Nephron (organoid): ENCODE data around the gene DECR2.

Experiments
- H3K27ac Mint-ChIP-seq, 3 experiments: 2 replicates each; pipeline ENCODE4 v1.8.0; 2020; ENCODE audit warnings: mixed read lengths in 3 of 3, mild to moderate bottlenecking in 2 of 3, moderate library complexity in 1 of 3
- H3K27me3 Mint-ChIP-seq: 2 replicates; pipeline ENCODE4 v1.8.0; 2021; ENCODE audit warnings: low read depth, mild to moderate bottlenecking, moderate library complexity, mixed read lengths
- H3K36me3 Mint-ChIP-seq: 2 replicates; pipeline ENCODE4 v1.8.0; 2020; ENCODE audit warnings: low read depth, mixed read lengths
- H3K4me1 Mint-ChIP-seq: 2 replicates; pipeline ENCODE4 v1.8.0; 2020; ENCODE audit warnings: mixed read lengths
- H3K4me3 Mint-ChIP-seq, 3 experiments: 2 replicates each; pipeline ENCODE4 v1.8.0; 2020; ENCODE audit warnings: mild to moderate bottlenecking in 3 of 3, mixed read lengths in 3 of 3, moderate library complexity in 2 of 3
- H3K9me3 Mint-ChIP-seq: 2 replicates; pipeline ENCODE4 v1.8.0; 2020; ENCODE audit warnings: mixed read lengths
- CTCF ChIP-seq, 3 experiments: fragments of 200-600 bp; sonication (generic); IDR thresholded peaks; one replicate each; pipeline ENCODE4 v1.5.0; 2021; ENCODE audit warnings: antibody characterized with exemption in 3 of 3; ENCODE audit not compliant: unreplicated experiment in 3 of 3

Gene DECR2

GRCh38 chr16:354971-355461, 46.7 kb upstream of the DECR2 start:
- peaks cover 7% of the 10 kb centered on the region for H3K4me1 Mint-ChIP-seq
- H3K27me3 Mint-ChIP-seq: no peaks in the 10 kb centered on the region
- H3K9me3 Mint-ChIP-seq: no peaks in the 10 kb centered on the region
- peaks cover 5% of the 10 kb centered on the region for H3K36me3 Mint-ChIP-seq
- TF ChIP-seq CTCF (IDR thresholded peaks at IDR 0.05; ENCODE audit: unreplicated experiment in 3 of 3): no peak
- H3K27ac Mint-ChIP-seq: no peak overlapping the region
- H3K4me3 Mint-ChIP-seq: peak overlapping the region in 1 of 3 experiments; percentile 19

- no peak for TF ChIP-seq CTCF (IDR thresholded peaks at IDR 0.05; ENCODE audit: unreplicated experiment in 3 of 3)
- H3K27ac Mint-ChIP-seq: no peak overlapping the region
- no peaks in the 10 kb centered on the region for H3K36me3 Mint-ChIP-seq
- no peaks in the 10 kb centered on the region for H3K27me3 Mint-ChIP-seq
- H3K9me3 Mint-ChIP-seq: no peaks in the 10 kb centered on the region
- H3K4me1 Mint-ChIP-seq: no peaks in the 10 kb centered on the region
- no peak overlapping the region for H3K4me3 Mint-ChIP-seq
Observed at GRCh38 chr16:356741-357140, 44.9 kb upstream of the DECR2 start.

DNA sequence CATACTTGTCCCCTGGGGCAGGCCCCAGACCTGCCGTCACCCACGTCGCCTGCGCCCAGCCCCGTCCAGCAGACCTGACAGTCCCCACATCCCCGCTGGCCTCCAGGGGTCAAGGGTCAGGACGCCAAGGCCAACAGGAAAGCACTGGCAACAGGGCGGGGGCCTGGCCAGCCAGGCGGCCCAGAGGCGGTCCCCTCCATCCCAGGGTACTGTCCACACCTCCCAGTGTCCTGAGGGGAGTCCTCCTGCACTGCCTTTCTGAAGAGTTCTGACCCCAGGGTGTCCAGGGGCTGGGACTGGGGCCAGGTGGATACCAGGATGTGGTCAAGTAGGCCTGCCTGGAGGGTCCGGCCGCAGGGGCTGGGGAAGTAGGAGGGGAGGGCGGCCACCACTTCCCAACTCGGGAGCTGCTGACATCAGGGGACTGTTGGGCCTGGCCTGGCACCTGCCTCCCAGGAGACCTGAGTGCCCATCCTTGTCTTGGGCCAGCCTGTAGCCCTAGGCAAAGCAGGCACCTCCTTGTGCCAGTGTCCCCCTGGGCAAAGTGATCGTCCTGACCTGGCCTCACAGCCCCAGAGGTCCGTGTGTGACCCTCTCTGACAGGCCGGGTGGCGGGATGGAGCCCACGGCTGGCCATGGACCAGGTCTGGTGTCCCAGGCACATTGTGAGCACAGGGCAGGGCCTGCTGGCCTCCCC, 42.5 kb upstream of the DECR2 start:
- Mint-ChIP-seq H3K4me3 (no peak overlapping the region), H3K36me3 (no peaks in the 10 kb centered on the region), H3K27me3 (peaks cover 7% of the 10 kb centered on the region), H3K9me3 (no peaks in the 10 kb centered on the region), H3K4me1 (no peaks in the 10 kb centered on the region), H3K27ac (no peak overlapping the region)
- no peak for TF ChIP-seq CTCF (IDR thresholded peaks at IDR 0.05; ENCODE audit: unreplicated experiment in 3 of 3)

DNA sequence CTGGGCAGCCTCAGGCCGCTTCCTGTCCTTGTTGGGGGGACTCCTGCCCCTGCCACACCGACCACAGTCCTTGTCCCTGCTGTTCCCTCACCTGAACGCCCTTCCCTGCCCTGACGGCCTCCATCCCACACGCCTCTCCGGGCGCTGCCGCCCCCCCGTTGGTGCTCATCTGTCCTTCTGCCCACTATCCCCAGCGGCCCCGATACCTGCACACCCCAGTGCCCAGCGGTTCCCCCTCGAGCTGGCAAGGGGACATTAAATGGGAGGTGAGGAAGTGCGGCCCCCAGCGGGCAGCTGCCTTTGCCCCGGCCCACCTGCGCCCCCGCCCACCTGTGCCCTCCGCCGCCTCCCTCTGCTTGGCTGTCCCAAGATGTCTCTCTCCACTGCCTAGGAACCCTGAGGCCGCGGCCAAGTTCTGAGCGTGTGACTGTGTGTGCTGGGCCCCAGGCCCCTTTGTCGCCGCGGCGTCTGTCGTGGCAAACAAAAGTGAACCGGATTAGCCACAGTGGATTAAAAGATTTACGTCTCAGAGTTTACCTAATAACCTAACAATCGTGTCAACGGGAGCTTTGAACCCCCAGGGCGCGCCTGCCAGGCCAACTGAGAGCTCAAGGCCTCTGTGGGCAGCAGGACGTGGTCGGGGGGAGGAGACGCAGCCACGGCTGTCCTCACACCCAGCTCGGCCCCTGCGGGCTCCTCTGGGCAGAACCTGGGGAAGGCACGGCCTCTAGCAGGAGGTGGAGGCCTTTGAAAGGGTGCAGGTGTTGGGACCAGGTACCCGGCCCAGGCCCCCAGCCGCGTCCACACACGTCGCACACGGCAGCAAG, 41.6 kb upstream of the DECR2 start:
- no peaks in the 10 kb centered on the region for H3K4me1 Mint-ChIP-seq
- no peaks in the 10 kb centered on the region for H3K36me3 Mint-ChIP-seq
- H3K9me3 Mint-ChIP-seq: no peaks in the 10 kb centered on the region
- no peak for TF ChIP-seq CTCF (IDR thresholded peaks at IDR 0.05; ENCODE audit: unreplicated experiment in 3 of 3)
- H3K27me3 Mint-ChIP-seq: peaks cover 7% of the 10 kb centered on the region
- H3K4me3 Mint-ChIP-seq: no peak overlapping the region
- H3K27ac Mint-ChIP-seq: no peak overlapping the region

GRCh38 chr16:360698-361336, 40.9 kb upstream of the DECR2 start:
- H3K4me1 Mint-ChIP-seq: no peaks in the 10 kb centered on the region
- H3K27ac Mint-ChIP-seq: no peak overlapping the region
- H3K9me3 Mint-ChIP-seq: no peaks in the 10 kb centered on the region
- TF ChIP-seq CTCF (IDR thresholded peaks at IDR 0.05; ENCODE audit: unreplicated experiment in 3 of 3): no peak
- H3K36me3 Mint-ChIP-seq: no peaks in the 10 kb centered on the region
- peaks cover 7% of the 10 kb centered on the region for H3K27me3 Mint-ChIP-seq
- H3K4me3 Mint-ChIP-seq: no peak overlapping the region
